ENCODE measurements around the gene CFI.

GRCh38 chr4:109723110-109723509, 78.7 kb downstream of the CFI start:
- TF ChIP-seq, protein P1, sequence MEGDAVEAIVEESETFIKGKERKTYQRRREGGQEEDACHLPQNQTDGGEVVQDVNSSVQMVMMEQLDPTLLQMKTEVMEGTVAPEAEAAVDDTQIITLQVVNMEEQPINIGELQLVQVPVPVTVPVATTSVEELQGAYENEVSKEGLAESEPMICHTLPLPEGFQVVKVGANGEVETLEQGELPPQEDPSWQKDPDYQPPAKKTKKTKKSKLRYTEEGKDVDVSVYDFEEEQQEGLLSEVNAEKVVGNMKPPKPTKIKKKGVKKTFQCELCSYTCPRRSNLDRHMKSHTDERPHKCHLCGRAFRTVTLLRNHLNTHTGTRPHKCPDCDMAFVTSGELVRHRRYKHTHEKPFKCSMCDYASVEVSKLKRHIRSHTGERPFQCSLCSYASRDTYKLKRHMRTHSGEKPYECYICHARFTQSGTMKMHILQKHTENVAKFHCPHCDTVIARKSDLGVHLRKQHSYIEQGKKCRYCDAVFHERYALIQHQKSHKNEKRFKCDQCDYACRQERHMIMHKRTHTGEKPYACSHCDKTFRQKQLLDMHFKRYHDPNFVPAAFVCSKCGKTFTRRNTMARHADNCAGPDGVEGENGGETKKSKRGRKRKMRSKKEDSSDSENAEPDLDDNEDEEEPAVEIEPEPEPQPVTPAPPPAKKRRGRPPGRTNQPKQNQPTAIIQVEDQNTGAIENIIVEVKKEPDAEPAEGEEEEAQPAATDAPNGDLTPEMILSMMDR (IDR thresholded peaks at IDR 0.05): no peak
- TF ChIP-seq POLR2AphosphoS5 (IDR thresholded peaks at IDR 0.05; ENCODE audit: low read depth, low read length): no peak
- no peak for TF ChIP-seq SIN3A (IDR thresholded peaks at IDR 0.05; ENCODE audit: borderline replicate concordance, insufficient read depth, low read depth, low read length)
- TF ChIP-seq REST (IDR thresholded peaks at IDR 0.05; ENCODE audit: insufficient read depth in 1 of 2, low read depth in 2 of 2, low read length in 1 of 2): no peak
